Testis (tissue), 3 donors: ENCODE results near the gene RIC1. TPM values are rescaled to one million over a fixed set of nuclear protein-coding genes. Genes with fewer than 3 reads are reported as not detected.

Experiments
- DNase-seq: peaks from one replicate; pipeline ENCODE4 v3.0.0-alpha.2; 2019
- H3K27ac ChIP-seq, 2 donors: fragments of 200-600 bp; sonication (generic); one replicate each; pipeline ENCODE4 v1.5.1; 2019
- H3K27me3 ChIP-seq: fragments of 200-600 bp; sonication (generic); one replicate; pipeline ENCODE4 v1.5.1; 2019
- H3K36me3 ChIP-seq: fragments of 200-600 bp; sonication (generic); one replicate; pipeline ENCODE4 v1.5.1; 2017; ENCODE audit warnings: low read depth; ENCODE audit errors: missing control alignments
- H3K4me1 ChIP-seq: fragments of 200-600 bp; sonication (generic); one replicate; pipeline ENCODE4 v1.5.1; 2019
- H3K4me3 ChIP-seq, 2 donors: fragments of 200-600 bp; sonication (generic); one replicate each; pipeline ENCODE4 v1.5.1; 2017 to 2019
- H3K9me3 ChIP-seq: fragments of 200-600 bp; sonication (generic); one replicate; pipeline ENCODE4 v1.5.1; 2017
- POLR2A ChIP-seq: fragments of 450-650 bp; IDR thresholded peaks from one replicate; pipeline ENCODE4 v1.6.1; 2017; ENCODE audit warnings: antibody characterized with exemption, mild to moderate bottlenecking, moderate library complexity
- WGBS, 2 donors: methylation state at CpG; one replicate each; pipeline ENCODE4 v1.1.5; 2018; 5-methylcytosine and 5-hydroxymethylcytosine counted together
- intact Hi-C: fragments of 100-400 bp; cut with DNase I; formaldehyde crosslinking; loops from one replicate; pipeline ENCODE4 v1.15.1; 2023; ENCODE audit warnings: low total_unique reads
- polyA plus RNA-seq: library from polyadenylated mRNA; stranded (reverse); fragments of 350-450 nt; fragmentation: Illumina TruSeq; extraction: RNeasy Lipid Tissue Mini Kit (QIAGEN cat#74804); gene quantifications from one replicate; pipeline ENCODE4 v1.2.3, GENCODE V29; 2014; ENCODE audit warnings: low read depth, low replicate concordance; ENCODE audit not compliant: insufficient read depth
- total RNA-seq, 2 donors: library from RNA; depleted of rRNA; stranded (reverse); fragments of >200 nt; gene quantifications; one replicate each; pipeline ENCODE4 v1.2.3, GENCODE V29; 2016
- TF ChIP-seq, protein P1 (sequence below), 3 experiments: fragments of 450-650 bp in 2 of 3; fragments of 200-600 bp in 1 of 3; sonication (generic) in 1 of 3; IDR thresholded peaks; one replicate each; pipeline ENCODE4 v1.5.1; 2016 to 2019; ENCODE audit warnings: antibody characterized with exemption in 3 of 3, mild to moderate bottlenecking in 2 of 3, moderate library complexity in 1 of 3

RIC1 gene
- total and polyA plus RNA-seq, 3 donors from 2014 or later, result 25.6 to 45.5 (median 44.0) TPM

DNA sequence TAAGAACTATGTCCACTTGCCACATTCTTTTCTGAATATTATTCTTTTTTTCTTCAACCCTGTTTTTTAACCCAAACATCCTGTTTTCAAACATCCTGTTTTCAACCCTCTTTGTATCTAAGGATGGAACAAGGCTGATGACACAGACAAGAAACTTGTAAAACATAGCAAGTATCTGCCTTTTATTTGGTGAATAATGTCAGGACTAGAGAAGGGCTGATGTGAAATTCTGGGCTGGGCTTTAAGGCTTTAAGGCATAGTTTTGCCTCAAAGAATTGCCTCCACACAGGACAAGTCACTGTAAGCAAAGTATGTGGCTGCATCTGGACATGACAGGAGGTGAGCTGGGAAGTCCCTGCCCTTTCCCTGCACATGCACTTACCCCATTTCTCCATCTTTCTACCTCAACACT, 42.5 kb upstream of the RIC1 start:
- no peak for DNase-seq
- TF ChIP-seq POLR2A, result no peak
- TF ChIP-seq, protein P1, sequence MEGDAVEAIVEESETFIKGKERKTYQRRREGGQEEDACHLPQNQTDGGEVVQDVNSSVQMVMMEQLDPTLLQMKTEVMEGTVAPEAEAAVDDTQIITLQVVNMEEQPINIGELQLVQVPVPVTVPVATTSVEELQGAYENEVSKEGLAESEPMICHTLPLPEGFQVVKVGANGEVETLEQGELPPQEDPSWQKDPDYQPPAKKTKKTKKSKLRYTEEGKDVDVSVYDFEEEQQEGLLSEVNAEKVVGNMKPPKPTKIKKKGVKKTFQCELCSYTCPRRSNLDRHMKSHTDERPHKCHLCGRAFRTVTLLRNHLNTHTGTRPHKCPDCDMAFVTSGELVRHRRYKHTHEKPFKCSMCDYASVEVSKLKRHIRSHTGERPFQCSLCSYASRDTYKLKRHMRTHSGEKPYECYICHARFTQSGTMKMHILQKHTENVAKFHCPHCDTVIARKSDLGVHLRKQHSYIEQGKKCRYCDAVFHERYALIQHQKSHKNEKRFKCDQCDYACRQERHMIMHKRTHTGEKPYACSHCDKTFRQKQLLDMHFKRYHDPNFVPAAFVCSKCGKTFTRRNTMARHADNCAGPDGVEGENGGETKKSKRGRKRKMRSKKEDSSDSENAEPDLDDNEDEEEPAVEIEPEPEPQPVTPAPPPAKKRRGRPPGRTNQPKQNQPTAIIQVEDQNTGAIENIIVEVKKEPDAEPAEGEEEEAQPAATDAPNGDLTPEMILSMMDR (IDR thresholded peaks at IDR 0.05), result no peak
- H3K36me3 ChIP-seq, result no peaks in the 10 kb centered on the region
- H3K4me1 ChIP-seq, result no peaks in the 10 kb centered on the region
- no peak overlapping the region for H3K4me3 ChIP-seq
- no peak overlapping the region for H3K27ac ChIP-seq
- intact Hi-C loops, result no loop called here
- no peaks in the 10 kb centered on the region for H3K27me3 ChIP-seq
- no peaks in the 10 kb centered on the region for H3K9me3 ChIP-seq

DNA sequence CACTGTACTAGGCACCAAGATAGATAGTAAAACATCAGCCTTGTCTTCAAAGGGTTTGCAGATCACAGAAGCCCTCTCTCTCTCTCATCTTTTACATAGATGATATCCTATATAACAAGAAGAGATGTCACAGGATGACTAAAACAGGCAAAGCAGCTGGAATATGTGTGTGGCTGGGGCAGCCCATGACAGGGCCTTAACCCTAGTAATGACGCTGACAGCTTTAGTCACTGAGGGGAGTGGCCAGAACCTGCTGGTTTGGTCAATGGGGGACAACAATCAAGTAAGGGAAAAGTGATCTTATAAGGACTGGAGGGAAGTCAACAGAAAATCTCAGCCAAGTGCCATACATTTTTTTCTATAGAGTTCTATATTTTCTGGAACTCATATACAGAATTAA, 41.9 kb upstream of the RIC1 start:
- intact Hi-C loops, result no loop called here
- H3K36me3 ChIP-seq, result no peaks in the 10 kb centered on the region
- H3K4me3 ChIP-seq, result no peak overlapping the region
- WGBS, 2 donors, result 74 to 85% methylated on average over 1 of the region's 1 CpG
- DNase-seq, result no peak
- H3K27ac ChIP-seq, result no peak overlapping the region
- no peaks in the 10 kb centered on the region for H3K27me3 ChIP-seq
- H3K9me3 ChIP-seq, result no peaks in the 10 kb centered on the region
- TF ChIP-seq, protein P1 (IDR thresholded peaks at IDR 0.05), result no peak
- TF ChIP-seq POLR2A, result no peak
- no peaks in the 10 kb centered on the region for H3K4me1 ChIP-seq

DNA sequence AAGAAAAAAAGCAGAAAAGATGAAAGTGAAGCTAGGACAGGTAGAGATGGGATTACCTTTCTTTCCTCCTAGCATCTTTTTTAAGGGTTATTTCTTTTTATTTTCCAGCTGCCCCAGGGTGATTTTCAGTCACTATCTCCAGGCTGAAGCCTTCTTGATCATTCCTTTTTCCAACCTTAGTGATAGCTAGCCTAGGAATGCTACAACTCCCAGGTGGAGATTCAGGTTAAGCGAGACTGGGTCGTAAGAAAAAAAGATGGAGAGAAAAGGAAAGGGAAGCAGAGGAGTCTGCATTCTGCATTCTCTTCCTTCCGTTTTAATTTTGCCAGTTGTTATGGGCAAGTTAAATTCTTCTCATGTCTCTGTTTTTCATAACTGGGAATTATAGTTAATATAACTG, 36.7 kb upstream of the RIC1 start:
- Histone ChIP-seq H3K9me3 (no peaks in the 10 kb centered on the region), H3K36me3 (no peaks in the 10 kb centered on the region), H3K4me1 (no peaks in the 10 kb centered on the region), H3K27ac (no peak overlapping the region), H3K27me3 (no peaks in the 10 kb centered on the region), H3K4me3 (no peak overlapping the region)
- intact Hi-C loops, result loop anchor here (10.0 kb wide), 1 partner anchor 147 kb away; no protein-coding TSS in a partner anchor
- TF ChIP-seq, protein P1 (IDR thresholded peaks at IDR 0.05), result no peak
- TF ChIP-seq POLR2A, result no peak
- DNase-seq, result no peak
- whole genome bisulfite sequencing, 2 donors, result 90 to 91% methylated on average over 3 of the region's 3 CpGs

DNA sequence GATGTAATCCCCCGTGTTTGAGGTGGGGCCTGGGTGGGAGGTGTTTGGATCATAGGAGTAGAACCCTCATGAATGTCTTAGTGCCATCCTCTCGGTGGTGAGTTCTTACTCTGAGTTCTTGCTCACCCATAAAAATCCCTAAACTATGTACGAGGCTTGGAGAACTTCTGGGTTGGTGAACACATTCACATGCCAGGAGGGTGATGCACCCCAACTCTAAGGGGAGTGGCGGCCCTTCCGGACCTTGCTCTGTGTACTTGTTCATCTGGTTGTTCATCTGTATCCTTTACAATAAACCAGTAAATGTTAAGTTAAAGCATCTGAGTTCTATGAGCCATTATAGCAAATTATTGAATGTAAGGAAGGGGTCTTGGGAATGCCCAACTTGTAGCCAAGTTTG, 36.0 kb upstream of the RIC1 start:
- 89 to 98% methylated on average over 5 of the region's 5 CpGs for WGBS, 2 donors
- Histone ChIP-seq H3K9me3 (no peaks in the 10 kb centered on the region), H3K4me3 (no peak overlapping the region), H3K36me3 (no peaks in the 10 kb centered on the region), H3K27ac (no peak overlapping the region), H3K4me1 (no peaks in the 10 kb centered on the region), H3K27me3 (no peaks in the 10 kb centered on the region)
- TF ChIP-seq POLR2A, result no peak
- TF ChIP-seq, protein P1 (IDR thresholded peaks at IDR 0.05), result no peak
- intact Hi-C loops, result loop anchor here (10.0 kb wide), 1 partner anchor 148 kb away; no protein-coding TSS in a partner anchor
- DNase-seq, result no peak

DNA sequence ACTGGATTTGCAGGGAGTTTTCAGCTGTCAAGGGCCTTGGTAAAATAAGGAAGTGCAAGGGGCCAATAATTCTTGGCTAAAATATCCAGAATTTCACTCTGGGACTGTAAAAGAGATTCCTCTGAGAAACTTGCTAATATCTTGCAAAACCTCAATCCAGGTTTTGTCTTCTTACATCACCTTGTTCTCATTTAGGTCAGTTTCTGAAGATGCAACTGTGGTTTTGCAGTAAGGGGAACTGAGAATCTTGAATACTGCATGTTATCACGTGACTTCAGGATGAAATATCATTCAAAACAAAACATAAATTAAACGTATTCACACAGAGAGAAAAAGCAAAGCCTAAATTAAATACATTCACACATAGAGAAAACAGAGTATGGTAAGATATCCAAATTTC, 35.0 kb upstream of the RIC1 start:
- WGBS, 2 donors, result 85 to 89% methylated on average over 2 of the region's 2 CpGs
- H3K27me3 ChIP-seq, result no peaks in the 10 kb centered on the region
- intact Hi-C loops, result loop anchor here (10.0 kb wide), 1 partner anchor 149 kb away; no protein-coding TSS in a partner anchor
- no peaks in the 10 kb centered on the region for H3K9me3 ChIP-seq
- TF ChIP-seq POLR2A, result no peak
- TF ChIP-seq, protein P1 (IDR thresholded peaks at IDR 0.05), result no peak
- no peak overlapping the region for H3K27ac ChIP-seq
- no peak overlapping the region for H3K4me3 ChIP-seq
- no peak for DNase-seq
- no peaks in the 10 kb centered on the region for H3K36me3 ChIP-seq
- H3K4me1 ChIP-seq, result no peaks in the 10 kb centered on the region
